GM23338 (cell line): Measurements from ENCODE around the gene ADRA2B. TPM values are rescaled to one million over a fixed set of nuclear protein-coding genes. Genes with fewer than 3 reads are reported as not detected.

Source experiments
- CREB1 ChIP-seq: fragments of 250-450 bp; sonication (Bioruptor Pico); IDR thresholded peaks from 2 replicates; pipeline ENCODE4 v1.5.0; 2020; ENCODE audit warnings: low read depth, mild to moderate bottlenecking, moderate library complexity
- EZH2 ChIP-seq: fragments of 200-600 bp; sonication (generic); IDR thresholded peaks from one replicate; pipeline ENCODE4 v1.8.0; 2017; ENCODE audit warnings: antibody characterized with exemption, mild to moderate bottlenecking, low read depth; ENCODE audit not compliant: unreplicated experiment
- NANOG ChIP-seq: IDR thresholded peaks from 2 replicates; pipeline ENCODE4 v1.6.1; 2016; ENCODE audit warnings: antibody characterized with exemption, borderline replicate concordance
- REST ChIP-seq: IDR thresholded peaks from one replicate; pipeline ENCODE4 v1.6.1; 2018; ENCODE audit warnings: antibody characterized with exemption; ENCODE audit not compliant: unreplicated experiment
- ZNF462 ChIP-seq: fragments of 250-450 bp; sonication (Bioruptor Pico); IDR thresholded peaks from 2 replicates; pipeline ENCODE4 v1.5.0; 2020; ENCODE audit warnings: mild to moderate bottlenecking, moderate library complexity
- polyA plus RNA-seq: library from polyadenylated mRNA; unstranded; fragments of >200 nt; fragmentation: Nextera tagmentation; extraction: Ambion mirVana; gene quantifications from 2 replicates; pipeline ENCODE4 v1.2.1, GENCODE V29; 2016
- total RNA-seq: library from RNA; depleted of rRNA; stranded (reverse); fragments of >200 nt; shearing (Covaris generic); gene quantifications from 2 replicates; pipeline ENCODE4 v1.2.3, GENCODE V29; 2014

ADRA2B gene
- total and polyA plus RNA-seq, 2 experiments from 2014 or later, result 1.7 to 5.9 TPM

- TF ChIP-seq ZNF462 (CRISPR knock-in tag) (no peak), EZH2 (no peak), REST (no peak), NANOG (no peak), CREB1 (CRISPR knock-in tag) (no peak)
Observed at GRCh38 chr2:96147593-96148201, 31.3 kb upstream of the ADRA2B start (continued).
